Measurements from ENCODE around the gene CDK11A.

GRCh38 chr1:1753607-1754005 is 29.4 kb upstream of the CDK11A start:
- no peak for TF ChIP-seq CTCF (IDR thresholded peaks at IDR 0.05; ENCODE audit: extremely low read depth in 1 of 2, insufficient read depth in 1 of 2, low read depth in 1 of 2, low read length in 2 of 2)
- TF ChIP-seq POLR2A (IDR thresholded peaks at IDR 0.05; ENCODE audit: low read depth, low read length) = no peak
- no peak for TF ChIP-seq EZH2 (IDR thresholded peaks at IDR 0.05; ENCODE audit: borderline replicate concordance, low read depth, low read length, severe bottlenecking)
- no peak for TF ChIP-seq POLR2AphosphoS5 (IDR thresholded peaks at IDR 0.05; ENCODE audit: insufficient read depth, low read depth, low read length)
- no peak for TF ChIP-seq MAX (IDR thresholded peaks at IDR 0.05; ENCODE audit: insufficient read depth, insufficient read length)
- TF ChIP-seq MYC (IDR thresholded peaks at IDR 0.05; ENCODE audit: low read depth, low read length) = no peak
- no peak for TF ChIP-seq JUN (IDR thresholded peaks at IDR 0.05; ENCODE audit: borderline replicate concordance, insufficient read depth, insufficient read length, low read depth)

Measured in endothelial cell of umbilical vein (primary cell).